ENCODE results near the gene RGSL1. TPM values are rescaled to one million over a fixed set of nuclear protein-coding genes. Genes with fewer than 3 reads are reported as not detected.

RGSL1 gene
- total RNA-seq, 1 donor from 2014 or later, result not detected

GRCh38 chr1:182584746-182585145 lies 134.8 kb downstream of the RGSL1 start:
- no peak overlapping the region for H3K4me3 ChIP-seq (ENCODE audit: low read depth, low read length)
- TF ChIP-seq CTCF (conservative IDR thresholded peaks at IDR 0.05; ENCODE audit: low read depth, low read length), result no peak
- DNase-seq (ENCODE audit: low read depth), result no peak

GRCh38 chr1:182586380-182586779 lies 136.4 kb downstream of the RGSL1 start:
- no peak for TF ChIP-seq CTCF (conservative IDR thresholded peaks at IDR 0.05; ENCODE audit: low read depth, low read length)
- DNase-seq (ENCODE audit: low read depth), result no peak
- no peak overlapping the region for H3K4me3 ChIP-seq (ENCODE audit: low read depth, low read length)

- no peak for TF ChIP-seq CTCF (conservative IDR thresholded peaks at IDR 0.05; ENCODE audit: low read depth, low read length)
- no peak for DNase-seq (ENCODE audit: low read depth)
- H3K4me3 ChIP-seq (ENCODE audit: low read depth, low read length), result no peak overlapping the region
Measured at GRCh38 chr1:182587093-182587492, 137.1 kb downstream of the RGSL1 start.

- no peak for DNase-seq (ENCODE audit: low read depth)
- no peak for TF ChIP-seq CTCF (conservative IDR thresholded peaks at IDR 0.05; ENCODE audit: low read depth, low read length)
- peak overlapping the region; percentile 73 for H3K4me3 ChIP-seq (ENCODE audit: low read depth, low read length)
Measured at GRCh38 chr1:182587666-182588499, 137.9 kb downstream of the RGSL1 start.

- DNase-seq (ENCODE audit: low read depth), result peak; percentile 52
- no peak for TF ChIP-seq CTCF (conservative IDR thresholded peaks at IDR 0.05; ENCODE audit: low read depth, low read length)
- peak within 1 kb of the TSS; percentile 73 for H3K4me3 ChIP-seq (ENCODE audit: low read depth, low read length)
Measured at GRCh38 chr1:182588500-182589396, 138.8 kb downstream of the RGSL1 start, which contains the start of gene RNASEL. TSS of gene RNASEL (minus strand) at chr1:182589256. CDS start at chr1:182586806, 2,450 bp downstream.

GRCh38 chr1:182589520-182589919 lies 139.6 kb downstream of the RGSL1 start:
- no peak for DNase-seq (ENCODE audit: low read depth)
- no peak overlapping the region for H3K4me3 ChIP-seq (ENCODE audit: low read depth, low read length)
- no peak for TF ChIP-seq CTCF (conservative IDR thresholded peaks at IDR 0.05; ENCODE audit: low read depth, low read length)

Measured in epithelial cell of proximal tubule (primary cell).